Subcutaneous adipose tissue (tissue), 4 donors: Measurements from ENCODE around the gene KRT4. TPM values are rescaled to one million over a fixed set of nuclear protein-coding genes. Genes with fewer than 3 reads are reported as not detected.

Experiments used
- CTCF ChIP-seq: fragments of 450-650 bp; IDR thresholded peaks from one replicate; pipeline ENCODE4 v1.5.1; 2016; ENCODE audit warnings: low read depth, mild to moderate bottlenecking, control low read depth, antibody characterized with exemption, moderate library complexity
- total RNA-seq, 4 donors: library from RNA; depleted of rRNA; stranded (reverse); fragments of >200 nt; gene quantifications; one replicate each; pipeline ENCODE4 v1.1.0, GENCODE V29; 2016

Gene KRT4
- total RNA-seq, 4 donors from 2014 or later: not detected

DNA sequence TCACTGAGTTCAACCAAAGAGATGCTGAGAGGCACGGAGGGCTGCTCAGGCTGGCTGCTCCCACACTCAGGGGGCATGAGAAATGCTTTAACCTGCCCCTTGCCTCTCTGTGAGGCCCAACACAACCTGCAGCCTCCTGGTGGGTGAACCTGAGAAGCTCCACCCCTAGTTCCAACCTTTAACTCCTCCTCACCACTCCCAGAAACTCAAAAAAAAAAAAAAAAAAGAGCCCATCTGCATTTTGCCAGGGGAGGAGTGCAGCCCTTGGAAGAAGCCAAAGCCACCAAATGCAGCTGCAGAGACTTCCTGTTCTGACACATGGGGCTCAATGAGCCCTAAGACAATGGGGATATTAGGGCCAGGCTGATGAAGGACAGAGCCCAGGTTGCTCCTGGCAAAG lies 8.9 kb downstream of the KRT4 start:
- no peak for TF ChIP-seq CTCF

GRCh38 chr12:52802442-52802841 lies 11.5 kb downstream of the KRT4 start:
- no peak for TF ChIP-seq CTCF

- no peak for TF ChIP-seq CTCF
These were observed 12.1 kb downstream of the KRT4 start for GRCh38 chr12:52801773-52802172.

- TF ChIP-seq CTCF: no peak
These were observed 13.5 kb downstream of the KRT4 start for GRCh38 chr12:52800259-52800917.

GRCh38 chr12:52799505-52800211 lies 14.3 kb downstream of the KRT4 start:
- no peak for TF ChIP-seq CTCF

GRCh38 chr12:52798671-52799504 lies 15.0 kb downstream of the KRT4 start:
- TF ChIP-seq CTCF: no peak
